Bronchial epithelial cell (primary cell): ENCODE data around the gene BORCS5. TPM values are rescaled to one million over a fixed set of nuclear protein-coding genes. Genes with fewer than 3 reads are reported as not detected.
A peak's percentile ranks its signal among the peaks of the same experiment; 100 is the strongest.

ENCODE experiments used
- DNase-seq: peaks from one replicate; pipeline ENCODE4 v3.0.0-alpha.2; 2010; ENCODE audit warnings: low read depth
- FAIRE-seq: peaks from 2 replicates; lab custom pipeline; 2011; peaks lifted over from hg19 to GRCh38; lab: Jason Lieb, UNC
- H3K27me3 ChIP-seq: 2 replicates; pipeline ENCODE4 v1.5.1; 2011; ENCODE audit warnings: low read length; ENCODE audit not compliant: control insufficient read depth, insufficient read depth
- H3K36me3 ChIP-seq: 2 replicates; pipeline ENCODE4 v1.5.1; 2011; ENCODE audit warnings: low read length; ENCODE audit not compliant: control insufficient read depth, insufficient read depth
- H3K4me3 ChIP-seq: 2 replicates; pipeline ENCODE4 v1.5.1; 2011; ENCODE audit warnings: mild to moderate bottlenecking, low read depth, low read length, control low read depth
- total RNA-seq: library from RNA; depleted of rRNA; stranded (reverse); fragments of >200 nt; gene quantifications from 2 replicates; pipeline ENCODE4 v1.2.1, GENCODE V29; 2014
- TF ChIP-seq, protein P1 (sequence below): IDR thresholded peaks from 2 replicates; pipeline ENCODE4 v1.5.1; 2011; ENCODE audit warnings: mild to moderate bottlenecking, moderate library complexity, low read length, control low read depth, inconsistent platforms; ENCODE audit not compliant: insufficient read depth, severe bottlenecking

The BORCS5 gene
- total RNA-seq, 1 donor from 2014 or later: 7.9 TPM

DNA sequence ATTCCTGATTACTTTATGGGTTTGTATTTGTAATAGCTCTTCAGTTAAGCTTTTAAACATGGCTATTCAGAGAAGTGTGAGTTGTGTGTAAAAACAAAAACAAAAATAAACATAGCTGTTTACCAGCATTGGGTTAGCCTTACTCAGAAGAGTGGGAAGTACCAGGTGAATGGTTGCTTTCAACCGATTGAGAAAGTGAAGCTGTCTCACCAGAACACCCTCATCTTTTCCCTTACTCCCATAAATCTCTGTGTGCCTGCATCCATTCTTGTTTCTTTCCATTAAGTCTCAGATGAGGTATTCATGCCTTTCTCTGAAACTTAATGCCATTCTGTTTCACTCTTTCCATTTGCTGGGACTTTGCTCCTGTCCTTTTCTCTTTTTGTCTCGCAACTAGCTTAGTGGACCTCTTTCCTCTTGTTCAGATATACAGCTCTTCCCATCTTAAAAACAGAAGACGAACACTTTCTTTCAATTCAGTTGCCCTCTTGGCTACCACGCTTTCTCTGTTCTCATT, 10.7 kb downstream of the BORCS5 start:
- DNase-seq: no peak
- FAIRE-seq: no peak
- Histone ChIP-seq H3K36me3 (peaks cover 1% of the 10 kb centered on the region), H3K4me3 (no peak overlapping the region), H3K27me3 (no peaks in the 10 kb centered on the region)
- TF ChIP-seq, protein P1, sequence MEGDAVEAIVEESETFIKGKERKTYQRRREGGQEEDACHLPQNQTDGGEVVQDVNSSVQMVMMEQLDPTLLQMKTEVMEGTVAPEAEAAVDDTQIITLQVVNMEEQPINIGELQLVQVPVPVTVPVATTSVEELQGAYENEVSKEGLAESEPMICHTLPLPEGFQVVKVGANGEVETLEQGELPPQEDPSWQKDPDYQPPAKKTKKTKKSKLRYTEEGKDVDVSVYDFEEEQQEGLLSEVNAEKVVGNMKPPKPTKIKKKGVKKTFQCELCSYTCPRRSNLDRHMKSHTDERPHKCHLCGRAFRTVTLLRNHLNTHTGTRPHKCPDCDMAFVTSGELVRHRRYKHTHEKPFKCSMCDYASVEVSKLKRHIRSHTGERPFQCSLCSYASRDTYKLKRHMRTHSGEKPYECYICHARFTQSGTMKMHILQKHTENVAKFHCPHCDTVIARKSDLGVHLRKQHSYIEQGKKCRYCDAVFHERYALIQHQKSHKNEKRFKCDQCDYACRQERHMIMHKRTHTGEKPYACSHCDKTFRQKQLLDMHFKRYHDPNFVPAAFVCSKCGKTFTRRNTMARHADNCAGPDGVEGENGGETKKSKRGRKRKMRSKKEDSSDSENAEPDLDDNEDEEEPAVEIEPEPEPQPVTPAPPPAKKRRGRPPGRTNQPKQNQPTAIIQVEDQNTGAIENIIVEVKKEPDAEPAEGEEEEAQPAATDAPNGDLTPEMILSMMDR: no peak

DNA sequence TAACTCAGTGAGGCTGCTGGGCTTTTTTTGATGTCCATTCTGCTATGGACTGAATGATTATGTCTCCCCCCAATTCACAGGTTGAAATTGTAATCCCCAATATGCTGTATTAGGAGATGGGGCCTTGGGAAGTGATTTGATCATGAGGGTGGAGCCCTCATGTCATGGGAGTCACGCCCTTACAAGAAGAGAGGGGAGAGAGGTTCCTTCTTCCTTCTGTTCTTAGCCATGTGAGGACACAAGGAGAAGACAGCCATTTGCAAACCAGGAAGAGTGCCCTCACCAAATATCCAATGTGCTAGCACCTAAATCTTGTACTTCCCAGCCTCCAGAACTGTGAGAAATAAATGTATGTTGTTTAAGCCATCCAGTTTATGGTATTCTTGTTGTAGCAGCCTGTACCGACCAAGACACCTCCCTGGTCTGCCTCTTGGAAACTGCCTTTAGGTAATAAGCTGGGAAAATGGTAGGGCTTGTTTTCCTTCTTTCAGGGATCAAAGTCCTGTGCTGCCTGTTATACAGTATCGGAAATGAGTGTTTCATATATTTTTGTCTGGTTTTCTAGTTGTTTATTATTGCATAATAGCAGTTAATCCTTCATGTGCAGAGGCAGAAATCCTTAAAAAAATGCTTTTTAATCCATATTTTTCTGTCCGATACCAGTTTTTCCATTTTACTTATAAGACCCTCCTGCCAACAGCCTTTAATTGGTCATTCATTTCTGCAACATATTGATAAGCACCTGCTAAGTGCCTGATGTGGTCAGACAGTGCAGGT, 16.3 kb downstream of the BORCS5 start:
- no peak for FAIRE-seq
- DNase-seq: no peak
- no peaks in the 10 kb centered on the region for H3K27me3 ChIP-seq
- H3K4me3 ChIP-seq: no peak overlapping the region
- H3K36me3 ChIP-seq: no peaks in the 10 kb centered on the region
- TF ChIP-seq, protein P1: no peak

GRCh38 chr12:12376646-12377448, 20.0 kb downstream of the BORCS5 start:
- H3K4me3 ChIP-seq: no peak overlapping the region
- TF ChIP-seq, protein P1: peak; percentile 47
- H3K36me3 ChIP-seq: no peaks in the 10 kb centered on the region
- DNase-seq: peak; percentile 77
- no peaks in the 10 kb centered on the region for H3K27me3 ChIP-seq
- no peak for FAIRE-seq

DNA sequence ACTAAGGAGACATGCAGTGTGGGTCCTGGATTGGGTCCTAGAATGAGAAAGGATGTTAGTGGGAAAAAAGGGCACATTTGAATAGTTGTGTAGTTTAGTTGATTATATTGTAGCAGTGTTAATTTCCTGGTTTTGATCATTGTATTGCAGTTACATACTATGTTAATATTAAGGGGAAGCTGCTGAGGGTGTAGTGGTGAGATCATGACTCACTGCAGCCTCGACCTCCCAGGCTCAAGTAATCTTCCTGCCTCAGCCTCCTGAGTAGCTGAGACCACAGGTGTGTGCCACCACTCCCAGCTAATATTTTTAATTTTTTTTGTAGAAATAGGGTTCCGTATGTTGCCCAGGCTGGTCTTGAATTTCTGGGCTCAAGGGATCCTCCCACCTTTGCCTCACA, 21.7 kb downstream of the BORCS5 start:
- TF ChIP-seq, protein P1: no peak
- no peak overlapping the region for H3K4me3 ChIP-seq
- H3K27me3 ChIP-seq: no peaks in the 10 kb centered on the region
- DNase-seq: no peak
- FAIRE-seq: no peak
- peaks cover 1% of the 10 kb centered on the region for H3K36me3 ChIP-seq

DNA sequence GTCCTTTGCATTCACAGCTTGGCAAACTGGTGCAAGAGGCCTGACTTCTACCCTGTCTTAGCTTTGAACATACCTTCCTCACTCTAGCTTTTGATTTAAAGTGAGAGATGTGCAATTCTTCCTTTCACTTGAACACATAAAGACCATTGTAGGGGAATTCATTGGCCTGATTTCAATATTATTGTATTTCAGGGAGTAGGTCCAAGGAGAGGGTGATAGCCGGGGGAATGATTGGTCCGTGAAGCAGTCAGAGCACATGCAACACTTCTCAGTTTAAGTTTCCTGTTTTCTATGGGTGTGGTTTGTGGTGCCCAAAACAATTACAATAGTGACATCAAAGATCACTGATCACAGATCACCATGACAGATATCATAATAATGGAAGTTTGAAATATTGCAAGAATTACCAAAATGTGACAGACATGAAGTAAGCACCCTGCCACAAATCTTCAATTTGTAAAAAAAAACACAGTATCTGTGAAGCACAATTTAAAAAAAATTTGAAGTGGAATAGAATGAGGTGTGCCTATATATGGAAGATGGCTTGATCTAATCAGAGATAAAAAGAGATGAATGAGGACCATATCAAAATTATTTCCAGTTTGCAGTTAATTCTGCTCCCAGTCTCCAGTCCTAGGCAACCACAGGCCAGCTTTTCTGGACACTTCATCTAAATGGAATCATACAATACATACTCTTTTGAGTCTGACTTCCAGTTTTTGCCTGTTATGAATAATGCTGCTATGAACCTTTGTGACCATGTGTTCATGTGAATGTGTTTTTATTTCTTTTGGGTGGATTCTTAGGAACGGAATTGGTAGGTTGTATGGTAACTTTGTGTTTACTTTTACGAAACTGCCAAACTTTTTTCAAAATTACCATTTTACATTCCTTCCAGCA, 23.2 kb downstream of the BORCS5 start:
- Histone ChIP-seq H3K36me3 (peaks cover 1% of the 10 kb centered on the region), H3K27me3 (no peaks in the 10 kb centered on the region), H3K4me3 (no peak overlapping the region)
- DNase-seq (no peak), FAIRE-seq (no peak)
- TF ChIP-seq, protein P1: no peak
